A549 (cell line): ENCODE results near the gene SLC34A1. TPM values are rescaled to one million over a fixed set of nuclear protein-coding genes. Genes with fewer than 3 reads are reported as not detected.

ENCODE experiments used
- ATAC-seq, 2 experiments: fragments of 200-7000 bp in 1 of 2; fragments of >200 bp in 1 of 2; cut with Nextera tagmentation in 1 of 2; cut with Tn5 transposase in 1 of 2; 3 replicates each; pipeline versions ENCODE4 v1.8.0 to v1.9.1; 2018 to 2020; ENCODE audit warnings: mild to moderate bottlenecking in 1 of 2, moderate library complexity in 1 of 2
- CTCF ChIA-PET: fragments of 300-600 bp; sonication (Branson Sonifier 250); formaldehyde crosslinking; extraction: SDS; loops from one replicate; lab custom pipeline; 2021; ENCODE audit warnings: antibody characterized with exemption, inconsistent platforms; lab: Yijun Ruan, JAX
- POLR2A ChIA-PET: fragments of 350-600 bp; formaldehyde crosslinking; extraction: SDS; loops from one replicate; lab custom pipeline; 2021; ENCODE audit warnings: antibody characterized with exemption, inconsistent platforms; lab: Yijun Ruan, JAX
- DNase-seq, 2 experiments: peaks; one replicate each; pipeline versions ENCODE4 v3.0.0 to v3.0.0-alpha.2; 2011 to 2016; ENCODE audit warnings: low read depth in 1 of 2, low spot score in 1 of 2
- FAIRE-seq: peaks from 2 replicates; lab custom pipeline; 2011; peaks lifted over from hg19 to GRCh38; lab: Jason Lieb, UNC
- H3K27ac ChIP-seq, 2 experiments: fragments of >200 bp; sonication (Bioruptor Twin); formaldehyde crosslinking; 3 replicates each; pipeline ENCODE4 v1.5.1; 2016 to 2017
- H3K4me1 ChIP-seq: fragments of >200 bp; sonication (Bioruptor Twin); formaldehyde crosslinking; 3 replicates; pipeline ENCODE4 v1.6.1; 2016
- H3K4me2 ChIP-seq: fragments of >200 bp; sonication (Bioruptor Twin); formaldehyde crosslinking; 3 replicates; pipeline ENCODE4 v1.6.1; 2016
- H3K4me3 ChIP-seq: fragments of >200 bp; sonication (Bioruptor Twin); formaldehyde crosslinking; 3 replicates; pipeline ENCODE4 v1.5.1; 2016
- H3K9me3 ChIP-seq: fragments of >200 bp; sonication (Bioruptor Twin); formaldehyde crosslinking; 3 replicates; pipeline ENCODE4 v1.6.1; 2016
- CBX2 ChIP-seq: fragments of 200-600 bp; sonication (generic); IDR thresholded peaks from 2 replicates; pipeline ENCODE4 v1.6.1; 2016; ENCODE audit warnings: low read depth, mild to moderate bottlenecking, borderline replicate concordance
- CHD2 ChIP-seq: fragments of 150-350 bp; IDR thresholded peaks from 2 replicates; pipeline ENCODE4 v1.6.1; 2014; ENCODE audit warnings: low read length; ENCODE audit not compliant: partially characterized antibody
- CHD4 ChIP-seq: fragments of 200-600 bp; sonication (generic); IDR thresholded peaks from 2 replicates; pipeline ENCODE4 v1.6.1; 2016; ENCODE audit warnings: antibody characterized with exemption, mild to moderate bottlenecking, borderline replicate concordance
- FOXS1 ChIP-seq: fragments of 250-450 bp; sonication (Bioruptor Pico); IDR thresholded peaks from 2 replicates; pipeline ENCODE4 v1.5.0; 2020; ENCODE audit warnings: mild to moderate bottlenecking, moderate library complexity
- JUN ChIP-seq, 2 experiments: fragments of >200 bp; sonication (Bioruptor Twin); formaldehyde crosslinking; IDR thresholded peaks; 2 replicates in 1 of 2; 3 replicates in 1 of 2; pipeline ENCODE4 v1.6.1; 2016 to 2017
- KDM1A ChIP-seq: fragments of 200-600 bp; sonication (generic); IDR thresholded peaks from 2 replicates; pipeline ENCODE4 v1.6.1; 2016; ENCODE audit warnings: low read depth, mild to moderate bottlenecking
- MAFK ChIP-seq: fragments of 450-650 bp; IDR thresholded peaks from 2 replicates; pipeline ENCODE4 v1.6.1; 2014; ENCODE audit not compliant: partially characterized antibody
- MAZ ChIP-seq: fragments of 150-350 bp; IDR thresholded peaks from 2 replicates; pipeline ENCODE4 v1.6.1; 2014; ENCODE audit warnings: antibody characterized with exemption, low read depth, low read length, borderline replicate concordance
- POLR2A ChIP-seq: IDR thresholded peaks from 2 replicates; pipeline ENCODE4 v1.6.1; 2012; ENCODE audit warnings: mild to moderate bottlenecking, low read length
- SMC3 ChIP-seq: fragments of >200 bp; sonication (Bioruptor Twin); formaldehyde crosslinking; IDR thresholded peaks from 3 replicates; pipeline ENCODE4 v1.6.1; 2018; ENCODE audit warnings: inconsistent platforms
- WGBS: methylation state at CpG from one replicate; pipeline ENCODE4 v1.1.6; 2017; ENCODE audit errors: missing lambda C conversion rate; 5-methylcytosine and 5-hydroxymethylcytosine counted together
- polyA plus RNA-seq, 4 experiments: library from polyadenylated mRNA; depleted of rRNA in 3 of 4; stranded (reverse); fragments of >200 nt; fragmentation: RNase III in 1 of 4; extraction: RNeasy Plus Mini Kit Qiagen cat#74134 plus additional on column Dnase treatment in 1 of 4; gene quantifications; 2 replicates in 3 of 4; 3 replicates in 1 of 4; pipeline ENCODE4 v1.2.3, GENCODE V29; 2011 to 2017
- TF ChIP-seq, protein P1 (sequence below): fragments of 200-600 bp; sonication (generic); IDR thresholded peaks from 2 replicates; pipeline ENCODE4 v1.6.1; 2016; ENCODE audit warnings: antibody characterized with exemption, mild to moderate bottlenecking, moderate library complexity
- TF ChIP-seq, protein P2 (sequence below): IDR thresholded peaks from 2 replicates; pipeline ENCODE4 v1.6.1; 2012
- TF ChIP-seq, protein P3 (sequence below): fragments of >200 bp; sonication (Bioruptor Twin); formaldehyde crosslinking; IDR thresholded peaks from 3 replicates; pipeline ENCODE4 v1.5.1; 2016

Gene SLC34A1
- polyA plus RNA-seq, 2 of the 4 experiments (the other 2 are of a cell fraction) = 0.03 TPM; not detected in 1

DNA sequence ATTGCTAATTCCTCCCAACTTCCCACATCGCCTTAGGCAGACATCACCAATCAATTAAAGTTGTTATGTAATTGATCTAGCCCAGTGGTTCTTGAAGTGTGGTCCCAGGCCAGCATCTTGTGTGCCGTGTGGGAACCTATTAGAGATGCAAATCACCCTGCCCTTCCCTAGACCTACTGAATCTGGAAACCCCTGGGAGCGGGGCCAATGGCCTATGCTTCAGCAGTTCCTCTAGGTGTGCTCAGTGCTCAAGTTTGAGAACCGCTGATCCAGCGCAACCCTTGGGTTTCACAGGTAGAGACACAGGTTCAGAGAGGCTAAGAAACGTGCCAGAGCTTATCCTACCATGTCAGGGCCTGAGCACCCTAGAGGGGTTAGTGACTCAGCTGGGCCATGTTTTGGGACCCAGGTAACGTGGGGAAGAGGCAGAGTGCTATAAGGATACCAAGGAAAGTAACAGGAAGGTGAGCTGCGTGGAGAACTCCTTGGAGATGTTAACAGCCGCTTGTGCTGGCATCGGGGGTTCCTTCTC is 4.4 kb downstream of the SLC34A1 start:
- ChIA-PET POLR2A (no interaction called here), CTCF (interaction anchor here (0.8 to 43.1 kb wide), 13 partner anchors 9 to 673 kb away, joined by 3 to 1107 read pairs (median 5); partner anchors contain the start of genes F12, PDLIM7, PFN3 and PRR7)
- TF ChIP-seq POLR2A (no peak), FOXS1 (CRISPR knock-in tag) (no peak), KDM1A (no peak), CHD2 (no peak), CHD4 (no peak), MAFK (peak; percentile 33), CBX2 (no peak)
- TF ChIP-seq, protein P1, sequence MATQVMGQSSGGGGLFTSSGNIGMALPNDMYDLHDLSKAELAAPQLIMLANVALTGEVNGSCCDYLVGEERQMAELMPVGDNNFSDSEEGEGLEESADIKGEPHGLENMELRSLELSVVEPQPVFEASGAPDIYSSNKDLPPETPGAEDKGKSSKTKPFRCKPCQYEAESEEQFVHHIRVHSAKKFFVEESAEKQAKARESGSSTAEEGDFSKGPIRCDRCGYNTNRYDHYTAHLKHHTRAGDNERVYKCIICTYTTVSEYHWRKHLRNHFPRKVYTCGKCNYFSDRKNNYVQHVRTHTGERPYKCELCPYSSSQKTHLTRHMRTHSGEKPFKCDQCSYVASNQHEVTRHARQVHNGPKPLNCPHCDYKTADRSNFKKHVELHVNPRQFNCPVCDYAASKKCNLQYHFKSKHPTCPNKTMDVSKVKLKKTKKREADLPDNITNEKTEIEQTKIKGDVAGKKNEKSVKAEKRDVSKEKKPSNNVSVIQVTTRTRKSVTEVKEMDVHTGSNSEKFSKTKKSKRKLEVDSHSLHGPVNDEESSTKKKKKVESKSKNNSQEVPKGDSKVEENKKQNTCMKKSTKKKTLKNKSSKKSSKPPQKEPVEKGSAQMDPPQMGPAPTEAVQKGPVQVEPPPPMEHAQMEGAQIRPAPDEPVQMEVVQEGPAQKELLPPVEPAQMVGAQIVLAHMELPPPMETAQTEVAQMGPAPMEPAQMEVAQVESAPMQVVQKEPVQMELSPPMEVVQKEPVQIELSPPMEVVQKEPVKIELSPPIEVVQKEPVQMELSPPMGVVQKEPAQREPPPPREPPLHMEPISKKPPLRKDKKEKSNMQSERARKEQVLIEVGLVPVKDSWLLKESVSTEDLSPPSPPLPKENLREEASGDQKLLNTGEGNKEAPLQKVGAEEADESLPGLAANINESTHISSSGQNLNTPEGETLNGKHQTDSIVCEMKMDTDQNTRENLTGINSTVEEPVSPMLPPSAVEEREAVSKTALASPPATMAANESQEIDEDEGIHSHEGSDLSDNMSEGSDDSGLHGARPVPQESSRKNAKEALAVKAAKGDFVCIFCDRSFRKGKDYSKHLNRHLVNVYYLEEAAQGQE = no peak
- no peak for ATAC-seq
- no peak for DNase-seq
- FAIRE-seq = no peak
- peaks cover 18% of the 10 kb centered on the region for H3K4me1 ChIP-seq
- 90% methylated on average over 10 of the region's 10 CpGs for WGBS
- no peaks in the 10 kb centered on the region for H3K9me3 ChIP-seq
- H3K4me3 ChIP-seq = no peak overlapping the region
- H3K27ac ChIP-seq = peak overlapping the region in 1 of 2 experiments; percentile 66; a peak in 3 of 6 replicates
- H3K4me2 ChIP-seq = no peak overlapping the region

DNA sequence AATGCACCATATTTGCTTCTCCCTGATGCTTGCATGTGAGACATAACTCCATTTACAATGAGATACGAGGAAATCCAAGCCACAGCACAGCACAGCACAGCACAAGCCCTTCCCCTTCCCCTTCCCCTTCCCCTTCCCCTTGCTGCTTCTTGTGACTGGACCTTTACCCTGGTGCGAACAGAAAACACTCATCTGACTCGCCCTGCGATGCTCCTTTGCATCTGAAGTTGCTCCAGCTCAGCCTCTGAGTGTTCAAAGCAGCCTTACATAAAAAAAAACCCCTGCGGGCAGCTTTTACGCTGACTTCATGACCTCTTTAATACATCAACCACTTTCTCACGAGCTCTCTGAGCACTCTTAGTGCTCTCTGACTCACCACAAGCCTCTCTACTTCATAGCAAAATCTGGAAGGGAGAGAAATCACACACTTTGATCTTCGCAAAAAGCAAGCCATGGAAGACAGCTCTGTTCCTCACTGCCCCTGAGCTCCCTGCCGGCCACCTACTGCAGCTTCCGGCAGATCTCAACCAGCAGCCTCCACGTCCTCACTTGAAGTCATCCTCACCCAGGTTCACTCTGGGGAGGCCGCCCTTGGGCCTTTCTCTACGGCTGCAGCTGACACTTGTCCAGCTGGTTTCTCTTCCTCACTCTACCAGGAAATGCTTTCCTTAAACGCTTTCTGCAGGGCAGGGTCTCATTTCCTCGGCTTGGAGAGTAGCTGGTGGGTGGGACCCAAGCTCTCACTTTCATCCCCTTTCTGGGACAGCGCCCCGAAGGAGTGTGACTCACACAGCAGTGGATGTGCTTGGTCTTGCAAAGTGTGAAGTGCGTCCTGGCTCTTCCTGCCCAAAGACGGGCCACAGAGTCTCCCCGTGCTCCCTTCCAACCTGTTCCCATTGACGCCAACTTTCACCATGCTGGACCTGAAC is 5.3 kb downstream of the SLC34A1 start:
- POLR2A ChIA-PET = interaction anchor here (0.8 kb wide), 1 partner anchor 13 kb away, joined by 5 read pairs; no protein-coding TSS in a partner anchor
- Histone ChIP-seq H3K4me3 (no peak overlapping the region), H3K27ac (peak overlapping the region; percentile 26 to 66; a peak in 4 of 6 replicates), H3K4me2 (peak overlapping the region; percentile 39), H3K9me3 (no peaks in the 10 kb centered on the region), H3K4me1 (peaks cover 18% of the 10 kb centered on the region)
- TF ChIP-seq, protein P2, sequence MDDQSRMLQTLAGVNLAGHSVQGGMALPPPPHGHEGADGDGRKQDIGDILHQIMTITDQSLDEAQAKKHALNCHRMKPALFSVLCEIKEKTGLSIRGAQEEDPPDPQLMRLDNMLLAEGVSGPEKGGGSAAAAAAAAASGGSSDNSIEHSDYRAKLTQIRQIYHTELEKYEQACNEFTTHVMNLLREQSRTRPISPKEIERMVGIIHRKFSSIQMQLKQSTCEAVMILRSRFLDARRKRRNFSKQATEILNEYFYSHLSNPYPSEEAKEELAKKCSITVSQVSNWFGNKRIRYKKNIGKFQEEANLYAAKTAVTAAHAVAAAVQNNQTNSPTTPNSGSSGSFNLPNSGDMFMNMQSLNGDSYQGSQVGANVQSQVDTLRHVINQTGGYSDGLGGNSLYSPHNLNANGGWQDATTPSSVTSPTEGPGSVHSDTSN = no peak
- TF ChIP-seq MAFK (no peak), JUN (IDR thresholded peaks at IDR 0.05) (no peak), SMC3 (no peak), MAZ (no peak)
- TF ChIP-seq, protein P3, sequence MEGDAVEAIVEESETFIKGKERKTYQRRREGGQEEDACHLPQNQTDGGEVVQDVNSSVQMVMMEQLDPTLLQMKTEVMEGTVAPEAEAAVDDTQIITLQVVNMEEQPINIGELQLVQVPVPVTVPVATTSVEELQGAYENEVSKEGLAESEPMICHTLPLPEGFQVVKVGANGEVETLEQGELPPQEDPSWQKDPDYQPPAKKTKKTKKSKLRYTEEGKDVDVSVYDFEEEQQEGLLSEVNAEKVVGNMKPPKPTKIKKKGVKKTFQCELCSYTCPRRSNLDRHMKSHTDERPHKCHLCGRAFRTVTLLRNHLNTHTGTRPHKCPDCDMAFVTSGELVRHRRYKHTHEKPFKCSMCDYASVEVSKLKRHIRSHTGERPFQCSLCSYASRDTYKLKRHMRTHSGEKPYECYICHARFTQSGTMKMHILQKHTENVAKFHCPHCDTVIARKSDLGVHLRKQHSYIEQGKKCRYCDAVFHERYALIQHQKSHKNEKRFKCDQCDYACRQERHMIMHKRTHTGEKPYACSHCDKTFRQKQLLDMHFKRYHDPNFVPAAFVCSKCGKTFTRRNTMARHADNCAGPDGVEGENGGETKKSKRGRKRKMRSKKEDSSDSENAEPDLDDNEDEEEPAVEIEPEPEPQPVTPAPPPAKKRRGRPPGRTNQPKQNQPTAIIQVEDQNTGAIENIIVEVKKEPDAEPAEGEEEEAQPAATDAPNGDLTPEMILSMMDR = no peak
- 65% methylated on average over 20 of the region's 21 CpGs for WGBS
- peak; percentile 13 to 28; a peak in 4 of 6 replicates for ATAC-seq
- no peak for FAIRE-seq
- no peak for DNase-seq
- CTCF ChIA-PET = interaction anchor here (0.6 to 43.1 kb wide), 20 partner anchors 9 to 316 kb away, joined by 3 to 1107 read pairs (median 5); partner anchors contain the start of genes F12, PDLIM7, PFN3 and PRR7
